Epidermal melanocyte (primary cell): ENCODE measurements around the gene STARD7.
A peak's percentile ranks its signal among the peaks of the same experiment; 100 is the strongest.
"Not testable (repeated sequence)": the region's sequence is repeated elsewhere in the genome, so short reads cannot be mapped to it uniquely, and the experiment has no call there.

Experiments
- DNase-seq: peaks from one replicate; pipeline ENCODE4 v3.0.0; 2011; ENCODE audit warnings: low spot score; ENCODE audit not compliant: insufficient read length

Gene STARD7

GRCh38 chr2:96236882-96237281 is 28.3 kb upstream of the STARD7 start:
- no peak for DNase-seq

GRCh38 chr2:96233880-96234316 is 25.3 kb upstream of the STARD7 start:
- no peak for DNase-seq

GRCh38 chr2:96233436-96233835 is 24.8 kb upstream of the STARD7 start:
- no peak for DNase-seq

- DNase-seq, result no peak
These were observed 22.7 kb upstream of the STARD7 start for GRCh38 chr2:96231316-96231715.

- DNase-seq, result no peak
These were observed 16.4 kb upstream of the STARD7 start for GRCh38 chr2:96225016-96225533.

- not testable (repeated sequence) for DNase-seq
These were observed 12.5 kb upstream of the STARD7 start for GRCh38 chr2:96221106-96221505.

GRCh38 chr2:96219959-96220358 is 11.3 kb upstream of the STARD7 start:
- DNase-seq, result not testable (repeated sequence)

GRCh38 chr2:96218508-96219131 is 10.0 kb upstream of the STARD7 start:
- DNase-seq, result no peak

- no peak for DNase-seq
These were observed 5.9 kb upstream of the STARD7 start for GRCh38 chr2:96214554-96214953.

GRCh38 chr2:96213379-96213778 is 4.8 kb upstream of the STARD7 start:
- no peak for DNase-seq

- DNase-seq, result no peak
These were observed 3.7 kb upstream of the STARD7 start for GRCh38 chr2:96212339-96212738.

- no peak for DNase-seq
These were observed 1.1 kb upstream of the STARD7 start for GRCh38 chr2:96209729-96210085.

- DNase-seq, result no peak
These were observed 543 bp upstream of the STARD7 start for GRCh38 chr2:96209011-96209728.

- no peak for DNase-seq
These were observed 869 bp downstream of the STARD7 start for GRCh38 chr2:96207774-96208142.

- DNase-seq, result peak; percentile 10
These were observed 1.4 kb downstream of the STARD7 start for GRCh38 chr2:96207073-96207773.

- DNase-seq, result peak; percentile 19
These were observed 2.7 kb downstream of the STARD7 start for GRCh38 chr2:96205888-96206287.

GRCh38 chr2:96204836-96205624 is 3.6 kb downstream of the STARD7 start:
- DNase-seq, result peak; percentile 47

- no peak for DNase-seq
These were observed 5.2 kb downstream of the STARD7 start for GRCh38 chr2:96203130-96204028.

GRCh38 chr2:96202152-96202854 is 6.3 kb downstream of the STARD7 start:
- no peak for DNase-seq

- DNase-seq, result no peak
These were observed 7.3 kb downstream of the STARD7 start for GRCh38 chr2:96201338-96201737.
